ENCODE data around the gene CLDND1.
A peak's percentile ranks its signal among the peaks of the same experiment; 100 is the strongest.

CLDND1 gene

GRCh38 chr3:98532709-98533571 lies 10.2 kb upstream of the CLDND1 start:
- Histone ChIP-seq H3K4me2 (ENCODE audit: low read depth, low read length, poor library complexity, severe bottlenecking) (peak overlapping the region; percentile 88), H3K9ac (ENCODE audit: low read length) (peak overlapping the region; percentile 61), H2AFZ (ENCODE audit: low read depth, low read length, severe bottlenecking) (no peak overlapping the region), H3K27me3 (ENCODE audit: low read length) (no peaks in the 10 kb centered on the region), H3F3A (ENCODE audit: insufficient read depth) (peaks cover 47% of the 10 kb centered on the region), H3K27ac (ENCODE audit: low read depth, low read length) (peak overlapping the region; percentile 97), H4K20me1 (ENCODE audit: low read depth, low read length) (no peaks in the 10 kb centered on the region), H3K79me2 (ENCODE audit: insufficient read depth, low read length) (peaks cover 34% of the 10 kb centered on the region), H3K4me3 (ENCODE audit: insufficient read depth, low read length, poor library complexity, severe bottlenecking) (peak overlapping the region; percentile 72), H3K36me3 (ENCODE audit: low read length) (no peaks in the 10 kb centered on the region; the same call in 1 of the 2 replicates), H3K9me2 (replicated peaks; ENCODE audit: insufficient read depth, low read length) (no peaks in the 10 kb centered on the region), H3K9me3 (ENCODE audit: insufficient read depth, low read length) (no peaks in the 10 kb centered on the region)
- TF ChIP-seq CTCF (IDR thresholded peaks at IDR 0.05; ENCODE audit: insufficient read depth, low read length, poor library complexity, severe bottlenecking) (no peak), EZH2phosphoT487 (conservative IDR thresholded peaks at IDR 0.05; ENCODE audit: low read length) (no peak)

GRCh38 chr3:98532275-98532637 lies 9.6 kb upstream of the CLDND1 start:
- no peaks in the 10 kb centered on the region; the same call in 1 of the 2 replicates for H3K36me3 ChIP-seq (ENCODE audit: low read length)
- peak overlapping the region; percentile 72 for H3K4me3 ChIP-seq (ENCODE audit: insufficient read depth, low read length, poor library complexity, severe bottlenecking)
- no peaks in the 10 kb centered on the region for H3K27me3 ChIP-seq (ENCODE audit: low read length)
- H3K9me2 ChIP-seq (replicated peaks; ENCODE audit: insufficient read depth, low read length): no peaks in the 10 kb centered on the region
- H3K27ac ChIP-seq (ENCODE audit: low read depth, low read length): peak overlapping the region; percentile 97
- no peaks in the 10 kb centered on the region for H4K20me1 ChIP-seq (ENCODE audit: low read depth, low read length)
- H2AFZ ChIP-seq (ENCODE audit: low read depth, low read length, severe bottlenecking): no peak overlapping the region
- peak overlapping the region; percentile 61 for H3K9ac ChIP-seq (ENCODE audit: low read length)
- H3F3A ChIP-seq (ENCODE audit: insufficient read depth): peaks cover 43% of the 10 kb centered on the region
- TF ChIP-seq EZH2phosphoT487 (conservative IDR thresholded peaks at IDR 0.05; ENCODE audit: low read length): no peak
- no peak for TF ChIP-seq CTCF (IDR thresholded peaks at IDR 0.05; ENCODE audit: insufficient read depth, low read length, poor library complexity, severe bottlenecking)
- peaks cover 34% of the 10 kb centered on the region for H3K79me2 ChIP-seq (ENCODE audit: insufficient read depth, low read length)
- H3K4me2 ChIP-seq (ENCODE audit: low read depth, low read length, poor library complexity, severe bottlenecking): peak overlapping the region; percentile 88
- H3K9me3 ChIP-seq (ENCODE audit: insufficient read depth, low read length): no peaks in the 10 kb centered on the region

- Histone ChIP-seq H3K4me2 (ENCODE audit: low read depth, low read length, poor library complexity, severe bottlenecking) (peak within 1 kb of the TSS; percentile 88), H3K36me3 (ENCODE audit: low read length) (no peaks in the 10 kb centered on the region; the same call in 1 of the 2 replicates), H3K79me2 (ENCODE audit: insufficient read depth, low read length) (peaks cover 34% of the 10 kb centered on the region), H4K20me1 (ENCODE audit: low read depth, low read length) (no peaks in the 10 kb centered on the region), H3K9me2 (replicated peaks; ENCODE audit: insufficient read depth, low read length) (no peaks in the 10 kb centered on the region), H2AFZ (ENCODE audit: low read depth, low read length, severe bottlenecking) (no peak within 1 kb of the TSS), H3K27ac (ENCODE audit: low read depth, low read length) (peak within 1 kb of the TSS; percentile 97), H3F3A (ENCODE audit: insufficient read depth) (peaks cover 38% of the 10 kb centered on the region), H3K4me3 (ENCODE audit: insufficient read depth, low read length, poor library complexity, severe bottlenecking) (peak within 1 kb of the TSS; percentile 72), H3K27me3 (ENCODE audit: low read length) (no peaks in the 10 kb centered on the region), H3K9ac (ENCODE audit: low read length) (peak within 1 kb of the TSS; percentile 61), H3K9me3 (ENCODE audit: insufficient read depth, low read length) (no peaks in the 10 kb centered on the region)
- TF ChIP-seq EZH2phosphoT487 (conservative IDR thresholded peaks at IDR 0.05; ENCODE audit: low read length) (no peak), CTCF (IDR thresholded peaks at IDR 0.05; ENCODE audit: insufficient read depth, low read length, poor library complexity, severe bottlenecking) (no peak)
Observed at GRCh38 chr3:98531622-98532274, 9.0 kb upstream of the CLDND1 start, which contains the start of gene GPR15. GPR15 (plus strand) TSS chr3:98531978; CDS start chr3:98532034, 56 bp downstream.

All from SU-DHL-6 (cell line).